Eye (tissue), 1 donor: ENCODE results near the gene SYT3.
"Not testable (repeated sequence)": the region's sequence is repeated elsewhere in the genome, so short reads cannot be mapped to it uniquely, and the experiment has no call there.

Experiments
- DNase-seq: peaks from one replicate; pipeline ENCODE4 v3.0.0-alpha.2; 2015

SYT3 gene

GRCh38 chr19:50636317-50637085 lies 3.2 kb downstream of the SYT3 start:
- DNase-seq: no peak

GRCh38 chr19:50633973-50634372 lies 5.7 kb downstream of the SYT3 start:
- no peak for DNase-seq

GRCh38 chr19:50633359-50633758 lies 6.3 kb downstream of the SYT3 start:
- DNase-seq: no peak

DNA sequence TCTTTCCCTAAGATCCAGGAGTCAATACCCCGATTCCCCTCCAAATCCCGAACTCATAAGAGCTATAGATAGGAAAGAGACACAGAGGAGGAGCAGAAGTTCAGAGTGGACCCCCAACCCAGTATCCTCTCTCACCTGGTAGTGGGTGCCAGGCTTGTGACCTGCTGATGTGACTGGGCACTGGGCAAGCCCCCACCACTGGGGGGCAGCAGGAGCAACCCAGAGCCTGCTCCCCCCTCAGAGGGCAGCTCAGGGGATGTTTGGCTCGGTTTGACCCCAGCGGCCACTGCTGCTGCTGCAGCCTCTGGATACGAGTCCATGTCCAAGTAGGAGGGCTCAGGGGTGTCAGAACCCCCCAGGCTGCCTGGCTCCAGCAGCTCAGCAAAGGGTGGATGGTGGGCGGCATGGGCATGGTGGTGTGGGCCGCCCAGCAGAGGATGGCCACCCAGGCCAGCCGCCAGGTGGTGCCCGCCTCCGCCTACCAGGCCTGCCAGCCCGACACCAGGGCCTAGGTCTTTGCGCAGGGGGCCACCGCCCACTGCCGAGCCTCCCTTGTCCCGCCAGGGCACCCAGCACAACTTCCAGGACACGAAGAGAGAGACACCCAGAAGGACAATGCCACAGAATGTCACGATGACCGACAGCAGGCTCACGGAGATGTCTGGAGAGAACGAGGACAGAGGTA lies 7.4 kb downstream of the SYT3 start:
- no peak for DNase-seq

- DNase-seq: no peak
Measured at GRCh38 chr19:50629801-50630200, 9.9 kb downstream of the SYT3 start.

GRCh38 chr19:50629194-50629593 lies 10.5 kb downstream of the SYT3 start:
- no peak for DNase-seq

GRCh38 chr19:50628551-50628950 lies 11.1 kb downstream of the SYT3 start:
- no peak for DNase-seq

DNA sequence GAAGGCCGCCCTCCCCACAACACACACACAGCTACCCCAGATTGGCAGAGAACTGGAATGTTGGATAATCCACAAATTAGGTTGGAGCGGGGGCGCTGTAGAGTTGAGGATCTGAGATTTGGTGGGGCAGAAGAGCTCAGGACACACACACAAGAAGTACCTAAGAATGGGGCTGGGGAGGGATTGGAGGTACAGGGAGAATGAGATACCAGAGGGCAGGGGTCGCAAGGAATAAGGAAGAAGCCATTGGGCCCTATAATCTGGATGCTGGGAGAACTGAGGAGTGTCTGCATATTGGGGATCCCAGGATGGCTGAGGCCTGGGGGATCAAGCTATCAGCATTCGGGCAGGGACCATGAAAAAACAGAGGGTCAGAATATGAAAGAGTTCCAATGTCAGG lies 11.5 kb downstream of the SYT3 start:
- DNase-seq: no peak

GRCh38 chr19:50626795-50627194 lies 12.9 kb downstream of the SYT3 start:
- DNase-seq: no peak

- no peak for DNase-seq
Measured at GRCh38 chr19:50626011-50626410, 13.7 kb downstream of the SYT3 start.

DNA sequence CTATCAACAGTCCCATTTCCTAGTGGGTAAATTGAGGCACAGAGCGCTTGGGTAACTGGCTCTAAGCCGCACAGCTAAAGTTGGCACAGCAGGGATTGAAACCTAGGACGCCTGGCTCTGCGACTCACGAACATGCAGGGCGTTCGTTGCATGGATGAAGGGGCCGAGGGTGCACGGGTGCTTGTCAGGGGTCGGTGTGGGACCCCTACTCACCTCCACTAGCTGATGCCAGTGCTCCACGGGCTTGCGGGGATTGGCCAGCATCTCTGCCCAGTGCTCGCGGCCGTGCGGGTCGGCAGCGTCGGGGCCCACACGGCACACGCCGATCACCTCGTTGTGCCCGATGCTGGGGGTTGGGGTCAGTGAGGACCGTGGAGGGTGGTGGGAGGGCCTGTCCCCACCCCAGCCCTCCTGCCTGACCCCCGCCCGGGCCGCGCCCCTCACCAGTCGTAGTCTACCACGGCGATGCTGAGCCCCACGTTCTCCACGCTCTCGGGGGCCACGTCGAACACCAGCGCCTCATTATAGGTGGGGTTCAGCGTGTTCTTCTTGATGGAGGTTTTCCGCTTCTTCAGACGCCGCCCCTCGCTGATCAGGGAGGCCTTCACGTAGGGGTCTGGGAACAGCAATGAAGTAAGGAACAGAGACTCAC lies 14.6 kb downstream of the SYT3 start:
- no peak for DNase-seq

- DNase-seq: not testable (repeated sequence)
Measured at GRCh38 chr19:50620394-50620906, 19.2 kb downstream of the SYT3 start.

DNA sequence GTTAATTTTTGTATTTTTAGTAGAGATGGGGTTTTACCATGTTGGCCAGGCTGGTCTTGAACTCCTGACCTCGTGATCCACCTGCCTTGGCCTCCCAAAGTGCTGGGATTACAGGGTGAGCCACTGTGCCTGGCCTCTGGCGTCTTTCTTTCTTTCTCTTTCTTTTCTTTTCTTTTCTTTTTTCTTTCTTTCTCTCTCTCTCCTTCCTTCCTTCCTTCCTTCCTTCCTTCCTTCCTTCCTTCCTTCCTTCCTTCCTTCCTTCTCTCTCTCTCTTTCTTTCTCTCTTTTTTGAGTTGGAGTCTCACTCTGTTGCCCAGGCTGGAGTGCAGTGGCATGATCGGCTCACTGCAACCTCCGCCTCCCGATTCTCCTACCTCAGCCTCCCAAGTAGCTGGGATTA lies 20.5 kb downstream of the SYT3 start:
- DNase-seq: not testable (repeated sequence)

DNA sequence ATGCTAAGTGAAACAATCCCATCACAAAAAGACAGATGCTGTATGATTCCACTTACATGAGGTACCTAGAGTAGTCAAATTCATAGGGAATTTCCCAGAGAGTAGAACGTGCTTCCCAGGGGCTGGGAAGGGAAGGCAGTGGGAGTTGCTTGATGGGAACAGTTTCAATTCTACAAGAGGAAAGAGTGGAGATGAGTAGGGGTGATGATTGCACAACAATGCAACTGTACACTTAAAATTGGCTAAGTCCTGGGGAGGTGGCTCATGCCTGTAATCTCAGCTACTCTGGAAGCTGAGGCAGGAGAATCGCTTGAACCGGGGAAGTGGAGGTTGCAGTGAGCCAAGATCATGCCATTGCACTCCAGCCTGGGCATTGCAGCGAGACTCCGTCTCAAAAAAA lies 21.3 kb downstream of the SYT3 start:
- not testable (repeated sequence) for DNase-seq

DNA sequence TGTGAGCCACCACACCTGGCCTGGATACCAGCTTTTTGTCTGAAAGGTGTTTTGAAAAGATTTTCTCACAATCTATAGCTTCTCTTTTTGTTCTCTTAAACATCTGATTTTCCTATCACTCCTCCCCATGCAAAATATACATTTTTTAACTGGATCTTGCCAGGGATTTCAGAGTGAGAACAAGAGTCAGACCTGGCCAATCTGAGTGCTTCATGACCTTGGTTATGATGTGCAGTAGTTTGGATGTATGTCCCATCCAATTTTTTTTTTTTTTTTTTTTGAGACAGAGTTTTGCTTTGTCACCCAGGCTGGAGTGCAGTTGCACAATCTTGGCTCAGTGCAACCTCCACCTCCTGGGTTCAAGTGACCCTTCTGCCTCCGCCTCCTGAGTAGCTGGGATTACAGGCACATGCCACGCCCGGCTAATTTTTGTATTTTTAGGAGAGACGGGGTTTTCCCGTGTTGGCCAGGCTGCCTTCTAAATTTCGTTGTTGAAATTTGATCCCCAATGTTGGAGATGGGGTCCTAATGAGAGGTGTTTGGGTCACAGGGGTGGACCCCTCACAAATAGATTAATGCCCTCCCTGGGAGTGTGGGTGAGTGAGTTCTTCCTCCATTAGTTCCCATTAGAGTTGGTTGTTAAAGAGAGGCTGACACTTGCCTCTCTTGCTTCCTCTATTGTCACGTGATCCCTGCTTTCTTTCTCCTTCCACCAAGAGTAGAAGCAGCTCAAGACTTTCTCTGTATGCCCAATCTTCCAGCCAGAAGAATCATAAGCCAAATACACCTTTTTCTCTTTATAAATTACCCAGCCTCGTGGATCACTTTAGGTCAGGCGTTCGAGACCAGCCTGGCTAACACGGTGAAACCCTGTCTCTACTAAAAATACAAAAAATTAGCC lies 26.9 kb downstream of the SYT3 start:
- not testable (repeated sequence) for DNase-seq

- DNase-seq: peak; percentile 96
Measured at GRCh38 chr19:50607874-50608785, 31.6 kb downstream of the SYT3 start.

DNA sequence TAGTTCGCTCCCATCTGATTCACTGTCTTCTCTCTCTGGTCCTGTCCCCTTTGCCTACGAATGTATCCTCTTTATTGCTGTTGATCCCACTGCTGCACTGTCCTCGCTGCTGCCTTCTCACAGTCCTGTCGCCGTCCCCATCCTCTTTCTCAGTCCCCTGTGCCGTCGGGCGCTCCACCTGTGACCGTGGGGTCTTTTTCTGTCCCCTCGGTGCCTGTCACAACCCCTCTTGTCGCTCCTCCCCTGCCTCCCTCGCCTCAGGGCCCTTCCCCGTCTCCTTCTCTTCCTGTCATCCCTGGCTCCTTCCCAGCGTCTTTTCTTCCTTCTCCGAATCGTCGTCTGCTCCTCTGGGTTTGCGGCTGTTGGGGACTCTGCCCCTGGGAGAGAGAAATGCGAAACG lies 32.3 kb downstream of the SYT3 start:
- DNase-seq: no peak

GRCh38 chr19:50606059-50606836 lies 33.4 kb downstream of the SYT3 start:
- DNase-seq: peak; percentile 37

- DNase-seq: not testable (repeated sequence)
Measured at GRCh38 chr19:50604264-50605073, 35.2 kb downstream of the SYT3 start.

DNA sequence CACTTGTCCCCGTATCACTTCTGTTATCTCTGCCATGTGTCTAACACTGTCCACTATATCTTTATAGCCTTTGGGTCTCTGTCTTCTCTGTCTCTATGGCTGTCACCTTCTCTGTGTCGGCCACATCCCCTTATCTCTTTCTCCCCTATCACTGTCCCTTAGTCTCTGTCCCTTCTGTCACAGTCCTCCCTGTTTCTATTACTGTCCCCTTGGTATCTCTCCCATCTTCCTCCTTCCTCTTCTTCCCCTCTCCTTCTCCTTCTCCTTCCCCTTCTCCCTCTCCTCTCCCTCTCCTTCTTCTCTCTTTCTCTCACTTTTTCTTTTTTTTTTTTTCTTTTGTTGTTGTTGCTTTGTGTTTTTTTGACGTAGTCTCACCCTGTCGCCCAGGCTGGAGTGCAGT lies 36.7 kb downstream of the SYT3 start:
- no peak for DNase-seq
